Body of pancreas (tissue), 4 donors: Measurements from ENCODE around the gene ASAP3. TPM values are rescaled to one million over a fixed set of nuclear protein-coding genes. Genes with fewer than 3 reads are reported as not detected.

Experiments used
- ATAC-seq: fragments of 150-250 bp; one replicate; pipeline ENCODE4 v1.9.1; 2016
- DNase-seq, 4 donors: peaks; one replicate each; pipeline ENCODE4 v3.0.0-alpha.2; 2019
- H3K27ac ChIP-seq, 4 donors: fragments of 200-600 bp; sonication (generic); 1 replicate in 3 of 4; 2 replicates in 1 of 4; pipeline versions ENCODE4 v1.5.1 to v1.6.1; 2016 to 2019; ENCODE audit warnings: mild to moderate bottlenecking in 1 of 4, mixed read lengths in 1 of 4, moderate library complexity in 1 of 4
- H3K27me3 ChIP-seq, 2 donors: fragments of 200-600 bp; sonication (generic); one replicate each; pipeline ENCODE4 v1.6.0; 2016; ENCODE audit warnings: mild to moderate bottlenecking in 1 of 2
- H3K36me3 ChIP-seq, 2 donors: fragments of 200-600 bp; sonication (generic); replicated peaks in 1 of 2; 2 replicates each; pipeline ENCODE4 v1.5.1; 2016; ENCODE audit warnings: low read depth in 2 of 2; ENCODE audit not compliant: insufficient read depth in 1 of 2
- H3K4me1 ChIP-seq: fragments of 200-600 bp; sonication (generic); one replicate; pipeline ENCODE4 v1.6.0; 2016
- H3K4me3 ChIP-seq, 2 donors: fragments of 200-600 bp; sonication (generic); 1 replicate in 1 of 2; 2 replicates in 1 of 2; pipeline ENCODE4 v1.5.1; 2016 to 2019
- H3K9me3 ChIP-seq, 3 donors: fragments of 200-600 bp; sonication (generic); 1 replicate in 2 of 3; 2 replicates in 1 of 3; pipeline ENCODE4 v1.5.1; 2016
- CTCF ChIP-seq, 7 experiments: fragments of 450-650 bp in 4 of 7; fragments of 200-600 bp in 3 of 7; sonication (generic) in 3 of 7; IDR thresholded peaks; one replicate each; pipeline ENCODE4 v1.5.1; 2016 to 2019; ENCODE audit warnings: antibody characterized with exemption in 7 of 7
- POLR2A ChIP-seq, 3 donors: fragments of 450-650 bp; IDR thresholded peaks; one replicate each; pipeline ENCODE4 v1.6.1; 2016; ENCODE audit warnings: antibody characterized with exemption in 3 of 3, mild to moderate bottlenecking in 2 of 3
- WGBS, 2 donors: methylation state at CpG; one replicate each; pipeline ENCODE4 v1.1.5; 2017; 5-methylcytosine and 5-hydroxymethylcytosine counted together
- intact Hi-C: fragments of 100-400 bp; cut with DNase I; formaldehyde crosslinking; loops from one replicate; pipeline ENCODE4 v1.15.1; 2023
- total RNA-seq, 2 donors: library from RNA; depleted of rRNA; stranded (reverse); fragments of >200 nt; gene quantifications; one replicate each; pipeline ENCODE4 v1.1.0, GENCODE V29; 2016

ASAP3 gene
- total RNA-seq, 2 donors from 2014 or later: 27.4 to 39.4 TPM

DNA sequence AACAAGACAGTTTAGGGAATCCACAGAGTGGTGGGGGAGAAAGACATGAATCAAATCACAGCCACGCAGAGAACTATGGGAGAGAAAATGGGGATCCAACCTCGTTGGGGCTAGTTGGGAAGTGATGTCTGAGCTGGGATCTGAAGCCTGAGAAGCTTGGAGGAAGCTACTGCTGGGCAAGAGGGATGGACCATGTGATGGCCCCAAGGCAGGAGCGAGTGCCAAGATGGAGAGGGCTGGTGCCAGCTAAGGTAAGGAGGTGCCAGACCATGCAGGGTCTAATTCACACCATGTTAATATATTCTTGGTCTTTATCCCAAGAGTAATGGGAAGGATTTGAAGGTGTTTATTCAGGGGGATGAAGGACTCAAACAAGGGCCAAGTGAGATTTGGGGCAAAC is 41.2 kb downstream of the ASAP3 start:
- 82 to 89% methylated on average over 3 of the region's 3 CpGs for WGBS, 2 donors
- H3K27ac ChIP-seq: no peak overlapping the region

GRCh38 chr1:23441446-23442148 is 42.4 kb downstream of the ASAP3 start:
- DNase-seq (no peak), ATAC-seq (no peak)
- H3K4me1 ChIP-seq: no peaks in the 10 kb centered on the region
- no peak for TF ChIP-seq CTCF (IDR thresholded peaks at IDR 0.05)
- no peak for TF ChIP-seq POLR2A (IDR thresholded peaks at IDR 0.05)
- no peaks in the 10 kb centered on the region for H3K27me3 ChIP-seq
- H3K9me3 ChIP-seq: no peaks in the 10 kb centered on the region
- H3K4me3 ChIP-seq: no peak overlapping the region
- 87 to 93% methylated on average over 7 to 8 of the region's 8 CpGs for WGBS, 2 donors
- no peaks in the 10 kb centered on the region for H3K36me3 ChIP-seq
- H3K27ac ChIP-seq: no peak overlapping the region
- intact Hi-C loops: no loop called here

More for the DNA sequence above, 41.2 kb downstream of the ASAP3 start:
- no peak for TF ChIP-seq CTCF (IDR thresholded peaks at IDR 0.05)
- TF ChIP-seq POLR2A (IDR thresholded peaks at IDR 0.05): no peak
- Histone ChIP-seq H3K4me3 (no peak overlapping the region), H3K4me1 (no peaks in the 10 kb centered on the region), H3K27me3 (no peaks in the 10 kb centered on the region), H3K9me3 (no peaks in the 10 kb centered on the region), H3K36me3 (no peaks in the 10 kb centered on the region)
- ATAC-seq (no peak), DNase-seq (no peak)
- intact Hi-C loops: no loop called here

- Histone ChIP-seq H3K36me3 (no peaks in the 10 kb centered on the region), H3K4me3 (no peak overlapping the region), H3K27me3 (no peaks in the 10 kb centered on the region), H3K4me1 (no peaks in the 10 kb centered on the region), H3K27ac (no peak overlapping the region), H3K9me3 (no peaks in the 10 kb centered on the region)
- 88 to 97% methylated on average over 8 of the region's 8 CpGs for WGBS, 2 donors
- no peak for TF ChIP-seq POLR2A (IDR thresholded peaks at IDR 0.05)
- no peak for TF ChIP-seq CTCF (IDR thresholded peaks at IDR 0.05)
- intact Hi-C loops: no loop called here
- no peak for ATAC-seq
- no peak for DNase-seq
Observed at GRCh38 chr1:23438545-23438944, 45.4 kb downstream of the ASAP3 start.

DNA sequence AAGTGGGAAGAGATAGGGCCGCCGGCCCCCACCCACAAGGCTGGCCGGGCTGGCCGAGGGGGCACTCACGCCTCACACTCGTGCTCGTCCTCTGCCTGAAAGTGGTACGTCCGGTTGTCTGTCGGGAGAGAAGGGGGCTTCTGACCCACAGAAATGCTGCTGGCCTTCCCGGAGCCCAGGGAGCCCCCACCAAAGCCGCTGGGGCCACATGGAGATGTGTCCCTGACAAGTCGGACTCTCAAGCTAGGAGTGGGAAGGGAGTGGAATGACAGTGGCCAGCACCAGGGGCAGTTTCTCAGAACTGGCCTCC is 46.7 kb downstream of the ASAP3 start:
- no peak overlapping the region for H3K4me3 ChIP-seq
- H3K27ac ChIP-seq: no peak overlapping the region
- H3K4me1 ChIP-seq: no peaks in the 10 kb centered on the region
- DNase-seq (no peak), ATAC-seq (no peak)
- H3K27me3 ChIP-seq: no peaks in the 10 kb centered on the region
- no peaks in the 10 kb centered on the region for H3K9me3 ChIP-seq
- intact Hi-C loops: no loop called here
- WGBS, 2 donors: 95 to 97% methylated on average over 13 of the region's 13 CpGs
- H3K36me3 ChIP-seq: peaks cover 5 to 6% of the 10 kb centered on the region in 2 donors
- no peak for TF ChIP-seq POLR2A (IDR thresholded peaks at IDR 0.05)
- TF ChIP-seq CTCF (IDR thresholded peaks at IDR 0.05): no peak
